WERI-Rb-1 (cell line): ENCODE measurements around the gene MOB3C.

Experiments used
- DNase-seq: peaks from one replicate; pipeline ENCODE4 v3.0.0-alpha.2; 2020
- H3K27ac ChIP-seq: fragments of 250-450 bp; sonication (Bioruptor Pico); 2 replicates; pipeline ENCODE4 v1.5.1; 2020; ENCODE audit warnings: mild to moderate bottlenecking, moderate library complexity
- H3K27me3 ChIP-seq: fragments of 250-450 bp; sonication (Bioruptor Pico); 2 replicates; pipeline ENCODE4 v1.5.1; 2021; ENCODE audit warnings: mild to moderate bottlenecking, low read depth, moderate library complexity; ENCODE audit not compliant: insufficient read depth, severe bottlenecking
- H3K36me3 ChIP-seq: fragments of 250-450 bp; sonication (Bioruptor Pico); 2 replicates; pipeline ENCODE4 v1.5.1; 2020; ENCODE audit warnings: mild to moderate bottlenecking, moderate library complexity
- H3K4me3 ChIP-seq: 2 replicates; pipeline ENCODE4 v1.5.1; 2011; ENCODE audit warnings: low read depth, mild to moderate bottlenecking, control low read depth, low read length
- H3K9me3 ChIP-seq: fragments of 250-450 bp; sonication (Bioruptor Pico); 2 replicates; pipeline ENCODE4 v1.5.1; 2021; ENCODE audit warnings: mild to moderate bottlenecking, moderate library complexity; ENCODE audit not compliant: severe bottlenecking
- CTCF ChIP-seq: IDR thresholded peaks from 2 replicates; pipeline ENCODE4 v1.5.1; 2011; ENCODE audit warnings: low read depth, mild to moderate bottlenecking, control low read depth, inconsistent platforms, low read length

Gene MOB3C

GRCh38 chr1:46582972-46583371, 33.6 kb downstream of the MOB3C start:
- Histone ChIP-seq H3K27ac (peak overlapping the region; percentile 43; the same call in 1 of the 2 replicates), H3K27me3 (no peaks in the 10 kb centered on the region), H3K9me3 (no peaks in the 10 kb centered on the region), H3K36me3 (no peaks in the 10 kb centered on the region), H3K4me3 (no peak overlapping the region)
- peak; percentile 20; the same call in 1 of the 2 replicates for TF ChIP-seq CTCF
- DNase-seq = peak; percentile 70

- no peaks in the 10 kb centered on the region for H3K9me3 ChIP-seq
- no peaks in the 10 kb centered on the region for H3K36me3 ChIP-seq
- no peak overlapping the region for H3K4me3 ChIP-seq
- TF ChIP-seq CTCF = no peak
- DNase-seq = no peak
- H3K27me3 ChIP-seq = no peaks in the 10 kb centered on the region
- H3K27ac ChIP-seq = no peak overlapping the region
Measured at GRCh38 chr1:46581681-46582455, 34.7 kb downstream of the MOB3C start.

GRCh38 chr1:46580140-46580903, 36.3 kb downstream of the MOB3C start:
- no peak for DNase-seq

DNA sequence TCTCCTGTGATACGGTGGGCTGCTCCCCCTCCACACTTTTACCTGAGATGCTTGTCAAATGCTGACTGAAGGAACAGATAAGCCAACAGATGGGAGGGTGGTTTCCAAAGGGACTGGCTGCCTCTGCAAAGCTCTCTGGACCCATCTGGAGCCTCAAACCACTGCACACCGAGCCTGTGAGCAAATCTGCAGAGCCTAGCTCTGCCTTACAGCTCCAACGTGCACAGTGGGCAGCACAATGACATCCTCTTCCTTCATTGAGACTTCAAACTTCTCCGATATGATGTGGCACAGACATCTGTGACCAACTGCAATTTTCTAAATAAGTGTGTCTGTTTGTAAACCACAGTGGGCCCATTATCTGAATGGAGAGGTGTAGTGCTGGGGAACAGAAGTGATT, 38.9 kb downstream of the MOB3C start:
- Histone ChIP-seq H3K27me3 (no peaks in the 10 kb centered on the region), H3K36me3 (no peaks in the 10 kb centered on the region)

More at GRCh38 chr1:46580140-46580903, 36.3 kb downstream of the MOB3C start:
- no peaks in the 10 kb centered on the region for H3K36me3 ChIP-seq
- H3K9me3 ChIP-seq = no peaks in the 10 kb centered on the region
- no peaks in the 10 kb centered on the region for H3K27me3 ChIP-seq
- H3K27ac ChIP-seq = no peak overlapping the region
- TF ChIP-seq CTCF = no peak
- H3K4me3 ChIP-seq = no peak overlapping the region

GRCh38 chr1:46576596-46576995, 40.0 kb downstream of the MOB3C start:
- no peak overlapping the region for H3K4me3 ChIP-seq
- no peaks in the 10 kb centered on the region for H3K27me3 ChIP-seq
- TF ChIP-seq CTCF = no peak
- no peak overlapping the region for H3K27ac ChIP-seq
- DNase-seq = no peak
- H3K9me3 ChIP-seq = no peaks in the 10 kb centered on the region
- H3K36me3 ChIP-seq = no peaks in the 10 kb centered on the region

More for the DNA sequence above, 38.9 kb downstream of the MOB3C start:
- no peak for TF ChIP-seq CTCF
- Histone ChIP-seq H3K4me3 (no peak overlapping the region), H3K9me3 (no peaks in the 10 kb centered on the region), H3K27ac (peak overlapping the region; percentile 48)
- DNase-seq = peak; percentile 72
